Activated T-helper 2 cell treated with anti-CD3 and anti-CD28 coated beads, Interferon-gamma antibody, Interleukin-2, Interleukin-4, amounts not matched to agents 10 μg/mL and 5 μg/mL and 100 μg/mL, durations not matched to agents 14 hours and 24 hours and 36 hours (primary cell): ENCODE data around the gene SLC22A13. TPM values are rescaled to one million over a fixed set of nuclear protein-coding genes. Genes with fewer than 3 reads are reported as not detected.

Experiments used
- DNase-seq: peaks from one replicate; pipeline ENCODE4 v3.0.0; 2021; ENCODE audit warnings: low spot score
- H3K27ac Mint-ChIP-seq: one replicate; pipeline ENCODE4 v1.8.0; 2021; ENCODE audit warnings: mixed read lengths
- H3K27me3 Mint-ChIP-seq: one replicate; pipeline ENCODE4 v1.8.0; 2021; ENCODE audit warnings: low read depth, mixed read lengths
- H3K36me3 Mint-ChIP-seq: one replicate; pipeline ENCODE4 v1.8.0; 2021; ENCODE audit warnings: low read depth, mixed read lengths
- H3K4me1 Mint-ChIP-seq: one replicate; pipeline ENCODE4 v1.8.0; 2021; ENCODE audit warnings: low read depth, mixed read lengths
- H3K4me3 Mint-ChIP-seq: one replicate; pipeline ENCODE4 v1.8.0; 2021; ENCODE audit warnings: low read depth, mild to moderate bottlenecking, moderate library complexity, mixed read lengths
- H3K9me3 Mint-ChIP-seq: one replicate; pipeline ENCODE4 v1.8.0; 2021; ENCODE audit warnings: mixed read lengths
- intact Hi-C: fragments of 100-400 bp; cut with micrococcal nuclease; formaldehyde crosslinking; loops from one replicate; pipeline ENCODE4 v1.15.1; 2023
- total RNA-seq: library from RNA; stranded (reverse); gene quantifications from 2 replicates; pipeline ENCODE4 v1.2.3, GENCODE V29; 2022

SLC22A13 gene
- total RNA-seq, 1 donor from 2014 or later: 0.78 TPM

DNA sequence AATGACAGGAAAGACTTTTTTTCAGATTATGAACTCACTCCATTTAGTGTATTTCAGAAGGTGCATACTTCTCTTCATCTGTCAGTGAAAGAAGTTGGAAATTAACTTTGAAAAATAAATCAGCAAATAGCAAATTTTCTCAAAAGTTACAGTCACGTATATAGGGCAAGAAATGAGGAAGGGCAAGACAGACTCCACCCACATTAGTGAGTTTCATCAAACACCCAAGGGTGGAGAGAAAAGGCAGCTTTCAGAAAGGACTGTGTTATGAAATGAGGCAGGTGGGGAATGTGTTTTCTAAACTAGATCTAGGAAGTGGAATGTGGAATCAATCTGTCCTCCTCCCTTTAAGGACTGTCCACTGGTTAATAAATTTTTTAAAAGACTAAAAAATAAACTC is 2.9 kb downstream of the SLC22A13 start:
- Mint-ChIP-seq H3K4me3 (no peak overlapping the region), H3K9me3 (no peaks in the 10 kb centered on the region), H3K27ac (no peak overlapping the region), H3K36me3 (no peaks in the 10 kb centered on the region), H3K4me1 (peaks cover 11% of the 10 kb centered on the region), H3K27me3 (no peaks in the 10 kb centered on the region)
- intact Hi-C loops: no loop called here
- DNase-seq: no peak

GRCh38 chr3:38270606-38271005 is 5.0 kb downstream of the SLC22A13 start:
- Mint-ChIP-seq H3K4me3 (no peak overlapping the region), H3K27ac (no peak overlapping the region), H3K36me3 (no peaks in the 10 kb centered on the region), H3K4me1 (peaks cover 11% of the 10 kb centered on the region), H3K9me3 (no peaks in the 10 kb centered on the region), H3K27me3 (no peaks in the 10 kb centered on the region)
- no peak for DNase-seq
- intact Hi-C loops: no loop called here

- H3K4me3 Mint-ChIP-seq: no peak overlapping the region
- no peaks in the 10 kb centered on the region for H3K36me3 Mint-ChIP-seq
- H3K27me3 Mint-ChIP-seq: no peaks in the 10 kb centered on the region
- no peak for DNase-seq
- no peaks in the 10 kb centered on the region for H3K9me3 Mint-ChIP-seq
- H3K4me1 Mint-ChIP-seq: peaks cover 11% of the 10 kb centered on the region
- intact Hi-C loops: no loop called here
- no peak overlapping the region for H3K27ac Mint-ChIP-seq
These were observed 5.9 kb downstream of the SLC22A13 start for GRCh38 chr3:38271553-38271952.

- no peaks in the 10 kb centered on the region for H3K36me3 Mint-ChIP-seq
- no peaks in the 10 kb centered on the region for H3K9me3 Mint-ChIP-seq
- no peak overlapping the region for H3K27ac Mint-ChIP-seq
- no peak for DNase-seq
- intact Hi-C loops: no loop called here
- H3K4me3 Mint-ChIP-seq: no peak overlapping the region
- no peaks in the 10 kb centered on the region for H3K27me3 Mint-ChIP-seq
- H3K4me1 Mint-ChIP-seq: no peaks in the 10 kb centered on the region
These were observed 9.4 kb downstream of the SLC22A13 start for GRCh38 chr3:38274864-38275649.

GRCh38 chr3:38275658-38276057 is 10.0 kb downstream of the SLC22A13 start:
- Mint-ChIP-seq H3K4me3 (no peak overlapping the region), H3K36me3 (no peaks in the 10 kb centered on the region), H3K4me1 (no peaks in the 10 kb centered on the region), H3K9me3 (no peaks in the 10 kb centered on the region), H3K27me3 (no peaks in the 10 kb centered on the region), H3K27ac (no peak overlapping the region)
- intact Hi-C loops: no loop called here
- DNase-seq: no peak

GRCh38 chr3:38276081-38276916 is 10.7 kb downstream of the SLC22A13 start:
- intact Hi-C loops: no loop called here
- no peaks in the 10 kb centered on the region for H3K4me1 Mint-ChIP-seq
- H3K27me3 Mint-ChIP-seq: no peaks in the 10 kb centered on the region
- no peaks in the 10 kb centered on the region for H3K36me3 Mint-ChIP-seq
- H3K9me3 Mint-ChIP-seq: no peaks in the 10 kb centered on the region
- no peak for DNase-seq
- no peak overlapping the region for H3K27ac Mint-ChIP-seq
- no peak overlapping the region for H3K4me3 Mint-ChIP-seq

- intact Hi-C loops: no loop called here
- no peaks in the 10 kb centered on the region for H3K4me1 Mint-ChIP-seq
- no peaks in the 10 kb centered on the region for H3K27me3 Mint-ChIP-seq
- no peaks in the 10 kb centered on the region for H3K9me3 Mint-ChIP-seq
- no peaks in the 10 kb centered on the region for H3K36me3 Mint-ChIP-seq
- no peak overlapping the region for H3K4me3 Mint-ChIP-seq
- no peak for DNase-seq
- H3K27ac Mint-ChIP-seq: no peak overlapping the region
These were observed 11.5 kb downstream of the SLC22A13 start for GRCh38 chr3:38276917-38277630.

DNA sequence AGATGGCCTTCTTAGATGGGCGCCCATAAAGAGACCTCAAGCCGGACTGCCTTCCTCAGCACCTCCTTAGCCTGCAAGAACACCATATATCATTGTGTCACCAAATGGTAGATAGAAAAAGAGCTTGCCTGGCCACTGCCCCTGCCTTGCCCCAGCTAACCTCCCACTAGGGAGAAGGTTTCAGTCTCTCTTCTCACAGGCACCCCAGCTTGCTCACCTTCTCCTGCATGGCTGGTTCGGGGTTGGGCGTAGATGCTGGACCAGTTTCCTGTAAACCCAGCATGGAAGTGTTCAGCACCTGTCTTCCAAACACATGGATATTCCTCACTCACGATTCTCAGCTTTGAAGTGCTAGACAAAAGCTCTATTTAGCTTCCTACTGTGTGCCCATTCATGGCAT is 13.2 kb downstream of the SLC22A13 start:
- no peaks in the 10 kb centered on the region for H3K36me3 Mint-ChIP-seq
- intact Hi-C loops: no loop called here
- H3K27me3 Mint-ChIP-seq: no peaks in the 10 kb centered on the region
- H3K9me3 Mint-ChIP-seq: no peaks in the 10 kb centered on the region
- no peak overlapping the region for H3K27ac Mint-ChIP-seq
- H3K4me1 Mint-ChIP-seq: no peaks in the 10 kb centered on the region
- DNase-seq: no peak
- H3K4me3 Mint-ChIP-seq: no peak overlapping the region

DNA sequence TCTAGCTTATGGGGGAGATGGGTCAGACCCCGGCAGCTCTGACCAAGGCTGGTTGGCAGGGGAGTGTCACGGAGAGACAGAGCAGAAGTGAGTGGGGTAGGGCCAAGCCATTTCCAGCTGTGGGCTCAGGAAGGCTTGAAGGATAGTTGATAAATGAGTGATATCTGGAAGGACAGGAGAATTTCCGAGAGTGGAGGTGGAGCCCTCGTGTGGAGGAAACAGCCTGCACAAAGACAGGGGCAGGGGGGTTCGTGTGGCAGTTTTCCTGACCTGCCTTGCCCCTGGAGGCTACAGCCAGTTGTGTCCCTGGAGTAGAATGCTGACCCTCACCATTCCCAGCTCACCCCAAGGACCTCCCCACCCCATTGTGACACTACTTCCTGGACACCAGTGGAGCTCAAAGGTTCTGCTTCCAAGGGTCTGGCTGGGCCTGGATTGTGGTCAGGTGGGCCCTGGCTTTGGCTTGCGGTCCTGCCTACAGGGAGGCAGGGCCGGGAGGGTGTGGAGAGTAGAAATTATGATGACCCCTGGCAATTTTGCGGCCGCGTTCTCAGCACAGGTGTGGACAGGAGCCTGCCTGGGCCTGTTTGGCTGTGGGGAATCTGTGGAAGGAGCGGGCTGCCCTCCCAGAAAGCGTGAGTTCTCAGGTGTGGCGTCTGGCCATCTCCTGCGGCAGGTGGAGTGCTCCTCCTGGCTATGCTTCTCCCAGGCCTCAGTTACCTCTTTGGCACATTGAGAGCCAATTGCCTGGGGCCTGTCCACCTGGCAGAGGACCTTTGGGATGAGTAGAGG is 16.5 kb downstream of the SLC22A13 start, which contains the start of gene SLC22A14:
Gene SLC22A14 (plus strand): TSS at position 400 of the 792 bp plus-strand sequence. CDS start 23,733 bp downstream, outside the sequence.
- no peak within 1 kb of the TSS for H3K27ac Mint-ChIP-seq
- H3K9me3 Mint-ChIP-seq: no peaks in the 10 kb centered on the region
- H3K4me1 Mint-ChIP-seq: no peaks in the 10 kb centered on the region
- intact Hi-C loops: no loop called here
- no peak for DNase-seq
- no peaks in the 10 kb centered on the region for H3K27me3 Mint-ChIP-seq
- no peaks in the 10 kb centered on the region for H3K36me3 Mint-ChIP-seq
- H3K4me3 Mint-ChIP-seq: no peak within 1 kb of the TSS

- H3K4me3 Mint-ChIP-seq: no peak overlapping the region
- H3K4me1 Mint-ChIP-seq: no peaks in the 10 kb centered on the region
- DNase-seq: no peak
- intact Hi-C loops: no loop called here
- no peaks in the 10 kb centered on the region for H3K9me3 Mint-ChIP-seq
- H3K27me3 Mint-ChIP-seq: peaks cover 2% of the 10 kb centered on the region
- H3K36me3 Mint-ChIP-seq: no peaks in the 10 kb centered on the region
- no peak overlapping the region for H3K27ac Mint-ChIP-seq
These were observed 18.5 kb downstream of the SLC22A13 start for GRCh38 chr3:38283810-38284755.

- DNase-seq: no peak
- Mint-ChIP-seq H3K4me1 (no peaks in the 10 kb centered on the region), H3K36me3 (no peaks in the 10 kb centered on the region), H3K9me3 (no peaks in the 10 kb centered on the region), H3K4me3 (no peak overlapping the region), H3K27ac (no peak overlapping the region), H3K27me3 (peaks cover 4% of the 10 kb centered on the region)
- intact Hi-C loops: no loop called here
These were observed 19.1 kb downstream of the SLC22A13 start for GRCh38 chr3:38284756-38285150.
